Loucy (cell line): Measurements from ENCODE around the gene NDEL1.

ENCODE experiments used
- H2AFZ ChIP-seq: fragments of 200-600 bp; sonication (generic); 2 replicates; pipeline ENCODE4 v1.6.0; 2016; ENCODE audit warnings: antibody characterized with exemption, mild to moderate bottlenecking, low read length, moderate library complexity
- H3F3A ChIP-seq: fragments of 200-600 bp; 2 replicates; pipeline ENCODE4 v1.6.0; 2016; ENCODE audit warnings: antibody characterized with exemption, low read depth, mild to moderate bottlenecking
- H3K27me3 ChIP-seq: fragments of 200-600 bp; sonication (generic); 2 replicates; pipeline ENCODE4 v1.6.1; 2014; ENCODE audit warnings: low read length, mild to moderate bottlenecking; ENCODE audit not compliant: insufficient read depth, poor library complexity, severe bottlenecking
- H3K36me3 ChIP-seq: fragments of 200-600 bp; sonication (generic); 2 replicates; pipeline ENCODE4 v1.6.1; 2016; ENCODE audit warnings: low read length; ENCODE audit not compliant: insufficient read depth
- H3K4me1 ChIP-seq: fragments of 200-600 bp; sonication (generic); 2 replicates; pipeline ENCODE4 v1.5.1; 2014; ENCODE audit warnings: low read length, mild to moderate bottlenecking; ENCODE audit not compliant: insufficient read depth, poor library complexity, severe bottlenecking
- H3K4me2 ChIP-seq: fragments of 200-600 bp; sonication (generic); 2 replicates; pipeline ENCODE4 v1.6.0; 2014; ENCODE audit warnings: antibody characterized with exemption, low read length, low read depth, mild to moderate bottlenecking; ENCODE audit not compliant: poor library complexity, severe bottlenecking
- H3K4me3 ChIP-seq: fragments of 200-600 bp; sonication (generic); 2 replicates; pipeline ENCODE4 v1.5.1; 2014; ENCODE audit warnings: low read length, mild to moderate bottlenecking, mixed read lengths; ENCODE audit not compliant: poor library complexity, severe bottlenecking
- H3K79me2 ChIP-seq: fragments of 200-600 bp; sonication (generic); 2 replicates; pipeline ENCODE4 v1.6.1; 2014; ENCODE audit warnings: low read length; ENCODE audit not compliant: insufficient read depth
- H3K9ac ChIP-seq: fragments of 200-600 bp; sonication (generic); 2 replicates; pipeline ENCODE4 v1.6.0; 2014; ENCODE audit warnings: mild to moderate bottlenecking, low read depth, low read length, moderate library complexity; ENCODE audit not compliant: poor library complexity, severe bottlenecking
- H3K9me2 ChIP-seq: fragments of 200-600 bp; sonication (generic); replicated peaks from 2 replicates; pipeline ENCODE4 v1.6.1; 2016; ENCODE audit warnings: low read depth, low read length, mixed read lengths
- H3K9me3 ChIP-seq: fragments of 200-600 bp; sonication (generic); 2 replicates; pipeline ENCODE4 v1.6.1; 2014; ENCODE audit warnings: mild to moderate bottlenecking, antibody characterized with exemption, low read length, low read depth; ENCODE audit not compliant: insufficient read depth
- H4K20me1 ChIP-seq: fragments of 200-600 bp; sonication (generic); 2 replicates; pipeline ENCODE4 v1.6.0; 2014; ENCODE audit warnings: antibody characterized with exemption, low read length, mild to moderate bottlenecking; ENCODE audit not compliant: insufficient read depth, poor library complexity, severe bottlenecking
- CTCF ChIP-seq: fragments of 200-600 bp; sonication (generic); conservative IDR thresholded peaks from 2 replicates; pipeline ENCODE4 v1.5.1; 2014; ENCODE audit warnings: mild to moderate bottlenecking, antibody characterized with exemption, low read length
- EZH2phosphoT487 ChIP-seq: fragments of 200-600 bp; IDR thresholded peaks from 2 replicates; pipeline ENCODE4 v1.6.1; 2018; ENCODE audit warnings: antibody characterized with exemption, mild to moderate bottlenecking, moderate library complexity, borderline replicate concordance

NDEL1 gene

GRCh38 chr17:8463099-8463498 is 27.4 kb downstream of the NDEL1 start:
- Histone ChIP-seq H3F3A (no peaks in the 10 kb centered on the region), H3K9me2 (no peaks in the 10 kb centered on the region), H3K27me3 (no peaks in the 10 kb centered on the region), H3K36me3 (peaks cover 81% of the 10 kb centered on the region; the same call in 1 of the 2 replicates), H3K4me3 (no peak overlapping the region), H3K9ac (no peak overlapping the region), H3K4me2 (no peak overlapping the region), H3K9me3 (no peaks in the 10 kb centered on the region), H2AFZ (no peak overlapping the region), H3K79me2 (peaks cover 8% of the 10 kb centered on the region; the same call in 1 of the 2 replicates), H3K4me1 (no peaks in the 10 kb centered on the region), H4K20me1 (no peaks in the 10 kb centered on the region)
- TF ChIP-seq CTCF: no peak
- no peak for TF ChIP-seq EZH2phosphoT487

- no peaks in the 10 kb centered on the region for H3K4me1 ChIP-seq
- H4K20me1 ChIP-seq: no peaks in the 10 kb centered on the region
- H3K4me2 ChIP-seq: no peak overlapping the region
- no peak for TF ChIP-seq EZH2phosphoT487
- no peak for TF ChIP-seq CTCF
- no peak overlapping the region for H2AFZ ChIP-seq
- H3K79me2 ChIP-seq: peaks cover 8% of the 10 kb centered on the region; the same call in 1 of the 2 replicates
- H3K9ac ChIP-seq: no peak overlapping the region
- H3F3A ChIP-seq: no peaks in the 10 kb centered on the region
- H3K27me3 ChIP-seq: no peaks in the 10 kb centered on the region
- no peaks in the 10 kb centered on the region for H3K9me2 ChIP-seq
- H3K4me3 ChIP-seq: no peak overlapping the region
- H3K36me3 ChIP-seq: peaks cover 68% of the 10 kb centered on the region; the same call in 1 of the 2 replicates
- no peaks in the 10 kb centered on the region for H3K9me3 ChIP-seq
Observed at GRCh38 chr17:8464941-8465340, 29.3 kb downstream of the NDEL1 start.

- Histone ChIP-seq H3K36me3 (peaks cover 64% of the 10 kb centered on the region; the same call in 1 of the 2 replicates), H3K4me1 (no peaks in the 10 kb centered on the region), H3K79me2 (peaks cover 8% of the 10 kb centered on the region; the same call in 1 of the 2 replicates), H3K9me3 (no peaks in the 10 kb centered on the region), H3K27me3 (no peaks in the 10 kb centered on the region), H3K9me2 (no peaks in the 10 kb centered on the region), H3K4me3 (no peak overlapping the region), H2AFZ (no peak overlapping the region), H3K9ac (no peak overlapping the region), H3K4me2 (no peak overlapping the region), H4K20me1 (no peaks in the 10 kb centered on the region), H3F3A (no peaks in the 10 kb centered on the region)
- TF ChIP-seq CTCF (no peak), EZH2phosphoT487 (no peak)
Observed at GRCh38 chr17:8465356-8465755, 29.7 kb downstream of the NDEL1 start.
